Fibroblast of skin of right quadriceps (primary cell): Measurements from ENCODE around the gene SLC5A11.
"Not testable (repeated sequence)": the region's sequence is repeated elsewhere in the genome, so short reads cannot be mapped to it uniquely, and the experiment has no call there.

Experiments used
- DNase-seq: peaks from one replicate; pipeline ENCODE4 v3.0.0-alpha.2; 2013

Gene SLC5A11

GRCh38 chr16:24845726-24846547 lies at the start of gene SLC5A11:
SLC5A11 (plus strand) TSS chr16:24845963; CDS start chr16:24858644, 12,681 bp downstream.
- no peak for DNase-seq

DNA sequence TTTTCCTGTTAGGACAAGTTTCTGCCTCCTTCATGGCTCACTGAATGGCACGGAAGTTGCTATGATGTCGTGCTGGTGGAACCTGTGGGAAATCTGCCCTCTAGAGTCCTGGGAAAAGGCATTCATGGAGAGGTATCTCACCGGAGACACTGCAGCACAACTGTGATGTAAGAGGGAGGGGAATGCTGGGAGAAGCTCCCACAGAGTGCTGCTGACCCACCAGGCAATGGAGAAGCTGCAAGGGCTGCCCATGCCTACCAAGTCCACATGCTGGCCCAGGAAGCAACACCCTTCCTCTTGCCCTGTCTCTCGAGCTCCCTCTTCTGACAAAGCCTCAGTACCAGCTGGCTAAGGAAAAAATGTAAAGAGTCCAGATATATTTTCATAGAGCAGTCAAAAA lies 45.2 kb upstream of the SLC5A11 start:
- peak; percentile 23 for DNase-seq

DNA sequence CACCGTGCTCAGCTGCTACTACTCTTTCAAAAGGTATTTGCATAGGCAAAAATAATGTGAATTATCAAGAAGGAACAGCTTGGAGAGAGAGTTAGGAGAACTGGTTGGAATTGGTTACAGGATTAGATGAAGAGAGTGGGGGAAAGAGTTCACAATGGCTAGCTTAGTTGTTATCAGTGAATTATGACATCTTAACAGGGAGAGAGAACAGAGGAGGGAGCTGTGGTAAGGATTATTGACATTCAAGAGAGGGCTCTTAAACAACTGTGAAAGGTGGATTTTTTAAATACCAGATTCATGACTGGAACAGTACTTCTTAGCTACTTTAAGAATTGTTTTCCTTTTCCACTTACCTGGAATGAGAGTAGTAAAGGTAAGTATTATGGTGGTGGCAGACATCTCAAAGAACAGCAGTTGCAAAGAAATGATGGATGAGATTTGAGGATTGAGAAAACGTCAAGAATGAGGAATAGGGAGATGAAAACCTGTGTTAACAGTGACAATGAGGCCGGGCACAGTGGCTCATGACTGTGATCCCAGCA lies 43.9 kb upstream of the SLC5A11 start:
- DNase-seq: no peak

- no peak for DNase-seq
Observed at GRCh38 chr16:24805484-24805883, 40.3 kb upstream of the SLC5A11 start.

GRCh38 chr16:24807301-24807700 lies 38.5 kb upstream of the SLC5A11 start:
- DNase-seq: no peak

GRCh38 chr16:24810951-24811843 lies 34.6 kb upstream of the SLC5A11 start:
- DNase-seq: no peak

DNA sequence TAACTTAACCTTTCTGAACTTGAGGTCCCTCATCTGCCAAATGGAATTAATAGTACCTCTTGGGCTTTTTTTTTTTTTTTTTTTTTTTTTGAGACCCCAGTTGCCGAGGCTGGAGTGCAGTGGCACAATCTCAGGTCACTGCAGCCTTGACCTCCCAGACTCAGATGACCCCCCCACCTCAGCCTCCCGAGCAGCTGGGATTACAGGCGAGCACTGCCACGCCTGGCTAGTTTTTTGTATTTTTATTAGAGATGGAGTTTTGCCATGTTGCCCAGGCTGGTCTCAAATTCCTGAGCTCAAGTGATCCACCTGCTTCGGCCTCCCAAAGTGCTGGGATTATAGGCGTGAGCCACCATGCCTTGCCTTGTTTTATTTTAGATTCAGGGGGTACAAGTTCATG lies 33.0 kb upstream of the SLC5A11 start:
- DNase-seq: not testable (repeated sequence)

- no peak for DNase-seq
Observed at GRCh38 chr16:24815021-24815420, 30.7 kb upstream of the SLC5A11 start.

DNA sequence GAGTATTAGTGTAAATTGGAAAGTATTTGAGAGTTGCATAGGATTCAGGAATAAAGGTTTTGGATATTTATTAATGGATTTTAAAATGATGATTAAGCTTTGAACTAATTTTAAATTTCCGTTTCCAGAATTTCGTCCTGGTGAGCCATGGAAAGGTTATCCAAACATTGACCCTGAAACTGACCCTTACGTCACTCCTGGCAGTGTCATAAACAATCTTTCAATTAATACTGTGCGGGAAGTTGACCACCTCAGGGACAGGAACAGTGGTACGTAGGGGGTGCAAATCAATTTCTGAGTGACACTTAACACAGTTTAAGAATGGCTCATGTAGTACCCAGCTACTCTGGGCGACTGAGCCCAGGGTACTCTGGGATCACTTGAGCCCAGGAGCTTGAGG lies 29.1 kb upstream of the SLC5A11 start:
- no peak for DNase-seq

DNA sequence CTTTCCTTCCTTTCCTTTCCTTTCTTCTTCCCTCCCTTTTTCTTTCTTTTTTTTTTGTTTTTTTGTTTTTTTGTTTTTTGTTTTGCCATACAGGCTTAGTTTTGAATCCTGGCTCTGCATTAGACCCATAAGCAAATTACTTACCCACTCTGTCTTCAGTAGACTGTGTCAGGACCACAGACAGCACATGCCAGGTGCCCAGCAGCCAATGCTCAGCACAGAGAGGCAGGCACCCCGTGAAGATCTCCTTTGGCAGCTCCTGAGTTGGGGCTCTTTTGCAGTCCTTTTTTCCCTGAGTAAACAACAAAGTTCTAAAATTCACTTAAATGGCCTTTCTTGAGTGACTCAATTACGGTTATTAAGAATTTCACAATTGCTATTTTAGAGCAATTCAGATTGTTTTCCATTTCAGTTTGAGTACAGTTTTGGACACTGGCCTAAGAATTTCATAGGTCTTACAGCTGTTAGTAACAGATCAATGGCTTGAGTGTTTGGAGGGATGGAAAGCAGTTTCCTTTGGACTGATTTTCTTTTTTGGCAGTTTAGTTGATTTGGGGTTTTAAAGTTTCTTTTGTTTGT lies 26.2 kb upstream of the SLC5A11 start:
- no peak for DNase-seq

GRCh38 chr16:24820522-24820921 lies 25.2 kb upstream of the SLC5A11 start:
- DNase-seq: no peak

GRCh38 chr16:24821129-24821528 lies 24.6 kb upstream of the SLC5A11 start:
- no peak for DNase-seq

DNA sequence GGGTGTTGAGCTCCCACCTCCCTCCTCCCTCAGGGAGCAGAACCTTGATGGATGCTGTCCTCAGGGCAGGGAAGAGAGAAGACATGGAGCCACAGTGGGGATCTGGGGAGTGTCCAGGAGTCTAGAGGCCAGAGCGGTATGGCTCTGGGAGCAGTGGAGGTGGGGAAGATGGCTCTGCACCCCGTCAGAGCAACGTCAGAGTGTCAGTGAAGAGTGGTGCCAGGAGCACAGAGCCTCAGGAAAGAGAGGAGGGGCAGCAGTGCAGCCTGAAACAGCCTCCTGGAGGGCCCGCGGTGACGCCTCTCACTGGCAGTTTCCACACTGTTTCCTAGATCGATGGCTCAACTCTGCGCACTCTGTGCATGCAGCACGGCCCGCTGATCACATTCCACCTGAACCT lies 23.2 kb upstream of the SLC5A11 start:
- DNase-seq: no peak

GRCh38 chr16:24822974-24823373 lies 22.8 kb upstream of the SLC5A11 start:
- no peak for DNase-seq

GRCh38 chr16:24825696-24826095 lies 20.1 kb upstream of the SLC5A11 start:
- DNase-seq: no peak

DNA sequence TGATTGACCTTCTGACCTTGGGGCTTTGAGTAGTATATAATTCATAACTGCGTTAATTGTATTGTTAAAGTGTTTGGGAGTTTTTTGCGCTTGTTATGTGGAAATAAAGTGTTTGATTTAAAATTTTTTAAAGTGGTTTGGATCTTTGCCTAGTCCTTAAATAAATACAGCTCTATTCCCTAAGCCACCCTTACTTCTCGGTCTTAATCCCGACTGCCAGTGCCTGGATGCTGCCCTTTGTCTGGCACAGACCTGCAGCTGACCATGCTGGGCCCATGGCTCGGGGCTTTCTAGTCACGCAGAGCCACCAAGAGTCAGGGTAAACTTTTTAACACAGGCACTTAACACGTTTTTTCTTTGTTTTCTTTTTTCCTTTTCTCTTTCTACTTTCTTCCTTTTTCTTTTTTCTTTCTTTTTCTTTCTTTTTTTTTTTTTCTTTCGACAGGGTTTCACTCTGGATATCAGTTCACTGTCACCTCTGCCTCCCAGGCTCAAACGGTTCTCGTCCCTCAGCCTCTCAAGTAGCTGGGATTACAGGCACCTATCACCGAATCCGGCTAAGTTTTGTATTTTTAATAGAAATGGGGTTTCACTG lies 19.6 kb upstream of the SLC5A11 start:
- no peak for DNase-seq

- DNase-seq: no peak
Observed at GRCh38 chr16:24826817-24827566, 18.8 kb upstream of the SLC5A11 start.

GRCh38 chr16:24829153-24829552 lies 16.6 kb upstream of the SLC5A11 start:
- no peak for DNase-seq

DNA sequence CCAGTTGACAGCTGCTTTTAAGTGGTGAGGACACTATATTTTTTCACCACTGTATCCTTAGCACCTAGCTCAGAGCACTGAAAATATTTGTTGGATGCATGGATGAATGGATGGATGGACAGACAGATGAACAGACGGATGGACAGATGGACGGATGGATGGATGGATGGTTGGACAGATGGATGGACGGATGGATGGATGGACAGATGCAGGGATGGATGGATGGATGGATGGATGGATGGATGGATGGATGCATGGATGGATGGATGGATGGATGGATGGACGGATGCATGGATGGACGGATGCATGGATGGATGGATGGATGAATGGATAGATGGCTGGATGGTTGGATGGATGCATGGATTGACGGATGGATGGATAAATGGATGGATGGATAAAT lies 12.4 kb upstream of the SLC5A11 start:
- DNase-seq: no peak

- peak; percentile 27 for DNase-seq
Observed at GRCh38 chr16:24834459-24835335, 11.1 kb upstream of the SLC5A11 start.

DNA sequence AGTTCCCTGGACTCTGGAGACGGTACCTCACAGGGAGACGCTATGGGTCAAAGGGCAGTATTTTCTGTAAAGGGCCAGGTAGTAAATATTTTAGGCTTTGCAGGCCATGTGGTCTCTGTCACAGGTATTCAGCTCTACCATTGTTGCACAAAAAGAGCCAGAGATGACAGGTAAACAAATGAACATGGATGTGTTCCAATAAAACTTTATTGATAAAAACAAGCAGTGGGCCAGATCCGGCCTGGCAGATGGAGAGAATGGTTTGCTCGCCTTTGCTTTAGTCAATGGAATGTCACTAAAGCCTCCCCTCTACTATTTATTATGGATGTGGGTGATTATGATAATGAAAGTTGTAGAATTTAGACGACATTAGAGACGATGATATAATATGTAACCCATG lies 8.9 kb upstream of the SLC5A11 start:
- DNase-seq: no peak
